GM18861 (cell line): ENCODE results near the gene S1PR3.

Experiments used
- ATAC-seq: cut with Tn5 transposase; IDR thresholded peaks from one replicate; pipeline ENCODE4 v1.9.1; 2021; ENCODE audit not compliant: unreplicated experiment

The S1PR3 gene

GRCh38 chr9:89008055-89008743 is 16.9 kb downstream of the S1PR3 start:
- no peak for ATAC-seq

- ATAC-seq: no peak
Measured at GRCh38 chr9:89008744-89009545, 17.7 kb downstream of the S1PR3 start.

GRCh38 chr9:89009546-89009840 is 18.2 kb downstream of the S1PR3 start:
- no peak for ATAC-seq

- ATAC-seq: no peak
Measured at GRCh38 chr9:89010056-89010455, 18.8 kb downstream of the S1PR3 start.

- no peak for ATAC-seq
Measured at GRCh38 chr9:89010526-89011111, 19.4 kb downstream of the S1PR3 start.

GRCh38 chr9:89011683-89012082 is 20.4 kb downstream of the S1PR3 start:
- no peak for ATAC-seq

GRCh38 chr9:89012294-89013042 is 21.2 kb downstream of the S1PR3 start:
- no peak for ATAC-seq

- ATAC-seq: no peak
Measured at GRCh38 chr9:89013660-89014059, 22.4 kb downstream of the S1PR3 start.

- ATAC-seq: no peak
Measured at GRCh38 chr9:89014153-89014552, 22.9 kb downstream of the S1PR3 start.

- no peak for ATAC-seq
Measured at GRCh38 chr9:89015336-89015735, 24.1 kb downstream of the S1PR3 start.

- ATAC-seq: no peak
Measured at GRCh38 chr9:89020754-89021153, 29.5 kb downstream of the S1PR3 start.

- ATAC-seq: no peak
Measured at GRCh38 chr9:89021154-89021803, 30.0 kb downstream of the S1PR3 start.

- ATAC-seq: no peak
Measured at GRCh38 chr9:89022001-89022759, 30.9 kb downstream of the S1PR3 start.

- ATAC-seq: no peak
Measured at GRCh38 chr9:89022902-89023301, 31.6 kb downstream of the S1PR3 start.

GRCh38 chr9:89023740-89024139 is 32.5 kb downstream of the S1PR3 start:
- no peak for ATAC-seq

GRCh38 chr9:89024727-89025126 is 33.5 kb downstream of the S1PR3 start:
- ATAC-seq: no peak

GRCh38 chr9:89025553-89025952 is 34.3 kb downstream of the S1PR3 start:
- no peak for ATAC-seq

- no peak for ATAC-seq
Measured at GRCh38 chr9:89026876-89027275, 35.6 kb downstream of the S1PR3 start.

GRCh38 chr9:89029788-89030187 is 38.5 kb downstream of the S1PR3 start:
- ATAC-seq: no peak

- no peak for ATAC-seq
Measured at GRCh38 chr9:89032173-89032572, 40.9 kb downstream of the S1PR3 start.
